Left hindlimb (tissue), 1 donor: Measurements from ENCODE around the gene NDUFA13.

Experiments used
- DNase-seq: peaks from one replicate; pipeline ENCODE4 v3.0.0-alpha.2; 2018

NDUFA13 gene

DNA sequence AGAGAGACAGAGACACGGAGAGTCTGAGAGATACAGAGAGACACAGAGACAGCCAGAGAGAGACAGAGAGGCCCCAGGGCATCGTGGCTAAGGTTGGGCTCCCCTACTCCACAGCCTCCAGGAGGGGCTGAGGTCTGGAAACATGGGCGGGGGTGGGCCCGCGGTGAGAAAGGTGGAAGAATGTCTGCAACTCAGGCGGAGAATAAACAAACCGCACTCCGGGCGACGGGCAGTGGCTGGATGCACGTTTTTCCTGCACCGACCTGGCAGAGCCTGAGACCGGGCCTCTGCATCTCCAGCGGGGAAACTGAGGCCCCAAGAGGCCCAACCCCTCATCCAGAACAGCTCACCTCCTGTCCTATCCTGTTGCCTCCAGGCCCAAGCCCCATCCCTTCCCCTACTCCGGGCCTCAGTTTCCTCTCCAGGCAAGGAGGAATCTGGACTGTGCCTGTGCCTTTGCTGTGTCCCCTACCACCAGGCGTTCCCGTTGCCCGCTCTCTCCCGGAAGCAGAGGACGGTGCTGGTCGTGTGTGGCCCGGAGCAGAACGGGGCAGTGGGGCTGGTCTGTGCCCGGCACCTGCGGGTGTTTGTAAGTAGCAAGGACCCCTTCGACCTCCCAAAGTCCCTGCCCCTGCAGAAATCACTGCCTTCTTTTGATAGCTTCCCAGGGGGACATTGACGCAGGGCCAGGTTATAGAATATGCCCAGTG, 18.7 kb downstream of the NDUFA13 start:
- DNase-seq = no peak

GRCh38 chr19:19535311-19536191, 19.5 kb downstream of the NDUFA13 start:
- no peak for DNase-seq

- DNase-seq = no peak
These were observed 21.3 kb downstream of the NDUFA13 start for GRCh38 chr19:19537075-19538048.

DNA sequence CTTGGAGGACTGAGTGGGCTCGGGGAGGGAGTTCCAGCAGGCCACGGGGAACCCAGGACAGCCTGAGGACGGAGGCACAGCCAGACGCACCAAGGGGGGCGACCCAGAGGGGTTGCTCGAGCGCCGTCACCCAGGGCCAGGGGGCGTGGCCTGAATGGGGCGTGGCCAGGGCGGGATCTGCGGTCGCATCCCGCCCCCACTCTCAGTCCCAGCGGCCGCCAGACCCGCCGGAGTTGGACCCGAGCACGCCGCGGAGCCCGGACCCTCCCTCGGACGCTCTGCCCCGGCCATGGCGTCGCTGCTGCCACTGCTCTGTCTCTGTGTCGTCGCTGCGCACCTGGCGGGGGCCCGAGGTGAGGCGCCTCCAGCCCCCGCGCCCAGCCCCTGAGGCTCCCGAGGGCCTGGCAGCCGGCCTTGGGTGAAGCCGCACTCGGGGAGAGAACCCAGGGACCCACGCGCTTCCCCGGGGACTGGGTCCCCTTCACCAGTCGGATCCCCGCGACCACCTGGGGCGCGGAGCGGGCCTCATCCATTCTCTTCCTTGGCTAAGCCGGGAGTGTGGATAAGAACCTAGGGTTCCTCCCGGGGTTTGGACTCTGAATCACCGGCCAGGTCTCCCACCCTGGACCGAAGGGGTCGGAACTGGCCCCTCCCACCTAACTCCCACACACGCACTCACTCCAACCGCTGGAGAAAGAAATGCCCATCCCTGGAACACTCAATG, 22.2 kb downstream of the NDUFA13 start, which contains the start of gene CILP2:
CILP2 (plus strand) TSS at position 205 of the 724 bp plus-strand sequence; CDS start at position 290, 85 bp downstream.
- no peak for DNase-seq

DNA sequence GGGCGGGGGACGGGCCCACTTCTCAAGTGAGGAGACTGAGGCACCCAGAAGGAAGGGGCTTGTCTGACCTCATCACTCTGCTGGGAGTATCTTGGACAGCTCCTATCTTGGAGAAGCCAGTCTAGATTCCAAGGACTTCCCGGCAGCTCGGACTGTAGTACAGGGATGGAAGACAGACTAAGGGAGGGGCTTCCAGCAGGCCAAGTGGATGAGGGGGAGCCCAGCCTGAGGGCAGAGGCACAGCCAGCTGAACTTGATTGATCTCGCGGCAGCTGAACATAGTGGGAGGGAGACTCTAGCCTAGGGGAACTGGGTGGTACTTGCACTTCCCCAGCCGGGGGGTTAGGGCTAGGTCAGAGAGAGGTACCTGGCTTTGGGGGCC, 22.8 kb downstream of the NDUFA13 start:
- no peak for DNase-seq

DNA sequence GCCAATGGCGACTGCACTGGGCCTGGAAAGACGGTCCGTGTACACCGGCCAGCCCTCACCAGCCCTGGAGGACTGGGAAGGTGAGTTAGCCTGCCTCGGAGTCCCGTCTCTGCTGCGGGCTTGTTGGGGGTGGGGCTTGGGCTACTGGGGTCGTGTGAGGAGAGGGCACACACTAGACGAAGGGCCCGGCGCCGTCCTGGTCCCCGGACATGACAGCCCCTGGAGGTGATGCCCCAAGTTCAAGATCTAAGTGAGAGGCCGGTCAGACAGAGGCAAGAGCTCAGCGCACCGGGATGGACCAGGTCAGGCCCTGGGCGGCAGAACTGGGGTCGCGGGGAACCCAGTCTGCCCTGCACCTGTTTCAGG, 23.7 kb downstream of the NDUFA13 start:
- DNase-seq = no peak

DNA sequence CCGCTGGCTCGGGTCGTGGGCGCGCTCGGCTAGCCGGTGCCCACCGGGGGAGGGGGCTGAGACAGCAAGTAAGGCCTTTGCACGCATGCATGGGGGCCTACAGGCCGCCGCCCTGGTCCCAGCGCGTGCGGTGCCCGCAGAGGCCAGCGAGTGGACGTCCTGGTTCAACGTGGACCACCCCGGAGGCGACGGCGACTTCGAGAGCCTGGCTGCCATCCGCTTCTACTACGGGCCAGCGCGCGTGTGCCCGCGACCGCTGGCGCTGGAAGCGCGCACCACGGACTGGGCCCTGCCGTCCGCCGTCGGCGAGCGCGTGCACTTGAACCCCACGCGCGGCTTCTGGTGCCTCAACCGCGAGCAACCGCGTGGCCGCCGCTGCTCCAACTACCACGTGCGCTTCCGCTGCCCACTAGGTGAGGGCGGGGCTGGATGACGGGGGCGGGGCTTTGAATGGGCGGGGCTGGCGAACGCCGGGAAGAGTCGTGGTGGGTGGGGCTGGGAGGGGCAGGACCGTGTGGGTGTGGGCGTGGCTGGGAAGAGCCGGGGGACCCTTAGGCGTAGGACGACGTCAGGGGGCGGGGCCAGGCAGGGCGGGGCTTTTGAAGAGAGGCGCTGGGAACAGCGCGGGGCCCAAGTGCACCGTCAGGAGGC, 24.2 kb downstream of the NDUFA13 start:
- peak; percentile 88 for DNase-seq

DNA sequence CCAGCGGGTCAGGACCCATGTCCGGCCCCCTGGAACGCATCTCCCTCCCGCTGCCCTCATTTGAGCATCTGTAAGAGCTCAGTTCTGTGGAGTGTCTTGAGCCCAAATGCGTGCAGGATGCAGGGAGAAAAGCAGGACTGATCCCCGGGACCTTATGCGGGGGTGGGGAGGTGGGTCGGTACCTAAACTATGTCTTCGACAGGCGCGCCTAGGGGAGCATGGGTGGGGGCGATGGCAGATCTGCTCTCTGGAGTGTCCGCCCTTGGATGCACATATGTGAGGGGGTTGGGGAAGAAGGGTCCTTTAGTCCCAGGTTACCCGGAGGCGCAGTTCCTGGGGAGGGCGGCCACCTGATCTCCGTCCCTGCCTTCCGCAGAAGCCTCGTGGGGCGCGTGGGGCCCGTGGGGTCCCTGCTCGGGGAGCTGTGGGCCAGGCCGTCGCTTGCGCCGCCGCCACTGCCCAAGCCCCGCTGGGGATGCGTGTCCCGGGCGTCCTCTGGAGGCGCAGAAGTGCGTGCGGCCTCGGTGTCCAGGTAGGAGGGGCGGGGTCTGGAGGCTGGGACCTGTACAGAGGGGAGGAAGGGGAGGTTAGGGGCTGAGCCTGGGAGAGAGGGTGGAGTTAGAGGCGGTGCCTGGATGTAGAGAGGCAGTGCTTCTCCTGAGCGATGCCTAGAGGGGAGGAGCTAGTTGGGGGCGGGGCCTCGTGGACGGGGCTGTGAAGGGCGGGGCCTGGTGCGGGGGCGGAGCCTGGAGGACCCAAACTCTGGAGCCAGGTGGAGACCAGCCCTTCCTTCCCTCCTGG, 24.9 kb downstream of the NDUFA13 start:
- DNase-seq = peak; percentile 81

DNA sequence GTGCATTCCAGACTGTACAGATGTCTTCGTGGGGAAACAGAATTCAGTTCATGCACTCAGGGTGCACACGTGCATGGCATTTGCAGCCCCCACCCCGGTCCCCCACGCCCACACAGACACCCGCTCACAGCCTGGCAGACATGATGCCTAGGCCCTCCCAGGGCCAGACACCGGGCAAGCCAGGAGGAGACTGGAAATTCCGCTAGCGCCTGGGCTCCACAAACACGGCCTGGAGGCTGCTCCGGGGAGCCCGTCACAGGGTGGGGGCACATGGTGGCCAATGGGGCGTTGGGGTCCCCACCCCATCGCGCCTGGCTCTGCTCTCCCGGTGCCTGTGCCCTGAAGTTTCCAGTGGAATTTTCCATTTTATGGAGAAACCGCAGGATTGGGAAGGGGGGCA, 25.6 kb downstream of the NDUFA13 start:
- DNase-seq = peak; percentile 79

DNA sequence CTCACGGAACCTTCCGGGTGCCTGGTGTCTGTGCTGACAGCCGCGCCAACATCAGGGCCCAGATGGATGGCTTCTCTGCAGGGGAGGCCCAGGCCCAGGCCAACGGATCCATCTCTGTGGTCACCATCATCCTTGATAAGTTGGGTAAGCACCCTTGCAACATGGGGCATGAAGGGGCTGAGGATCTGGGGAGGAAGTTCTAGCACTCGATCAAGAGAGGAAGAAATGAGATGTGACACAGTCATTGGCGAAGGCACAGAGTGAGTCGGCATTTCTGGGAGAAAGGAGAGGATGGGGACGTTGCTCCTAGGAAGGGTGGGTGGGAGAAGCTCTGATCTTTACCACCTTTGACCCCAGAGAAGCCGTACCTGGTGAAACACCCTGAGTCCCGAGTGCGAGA, 26.5 kb downstream of the NDUFA13 start:
- no peak for DNase-seq

DNA sequence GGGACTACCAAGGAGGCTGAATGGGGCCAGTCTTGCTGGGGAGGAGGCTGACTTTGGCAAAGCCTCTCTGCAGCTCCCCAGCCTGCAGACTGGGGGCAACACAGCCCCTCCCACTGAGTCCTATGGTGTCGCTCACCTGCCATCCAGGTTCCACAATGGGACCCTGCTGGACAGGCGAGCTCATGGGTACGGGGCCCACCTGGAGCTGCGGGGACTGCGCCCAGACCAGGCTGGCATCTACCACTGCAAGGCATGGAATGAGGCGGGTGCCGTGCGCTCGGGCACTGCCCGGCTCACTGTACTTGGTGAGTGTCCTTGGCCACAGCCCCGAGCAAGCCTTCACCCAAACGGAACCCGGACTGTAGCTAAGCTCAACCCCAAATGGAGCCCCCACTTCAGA, 27.1 kb downstream of the NDUFA13 start:
- DNase-seq = no peak

DNA sequence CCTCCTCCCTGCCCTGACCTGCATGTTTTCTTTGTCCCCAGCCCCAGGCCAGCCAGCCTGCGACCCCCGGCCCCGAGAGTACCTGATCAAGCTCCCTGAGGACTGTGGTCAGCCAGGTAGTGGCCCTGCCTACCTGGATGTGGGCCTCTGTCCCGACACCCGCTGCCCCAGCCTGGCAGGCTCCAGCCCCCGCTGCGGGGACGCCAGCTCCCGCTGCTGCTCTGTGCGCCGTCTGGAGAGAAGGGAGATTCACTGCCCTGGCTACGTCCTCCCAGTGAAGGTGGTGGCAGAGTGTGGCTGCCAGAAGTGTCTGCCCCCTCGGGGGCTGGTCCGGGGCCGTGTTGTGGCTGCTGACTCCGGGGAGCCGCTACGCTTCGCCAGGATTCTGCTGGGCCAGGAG, 27.6 kb downstream of the NDUFA13 start:
- DNase-seq = no peak

GRCh38 chr19:19544257-19544953, 28.4 kb downstream of the NDUFA13 start:
- no peak for DNase-seq

DNA sequence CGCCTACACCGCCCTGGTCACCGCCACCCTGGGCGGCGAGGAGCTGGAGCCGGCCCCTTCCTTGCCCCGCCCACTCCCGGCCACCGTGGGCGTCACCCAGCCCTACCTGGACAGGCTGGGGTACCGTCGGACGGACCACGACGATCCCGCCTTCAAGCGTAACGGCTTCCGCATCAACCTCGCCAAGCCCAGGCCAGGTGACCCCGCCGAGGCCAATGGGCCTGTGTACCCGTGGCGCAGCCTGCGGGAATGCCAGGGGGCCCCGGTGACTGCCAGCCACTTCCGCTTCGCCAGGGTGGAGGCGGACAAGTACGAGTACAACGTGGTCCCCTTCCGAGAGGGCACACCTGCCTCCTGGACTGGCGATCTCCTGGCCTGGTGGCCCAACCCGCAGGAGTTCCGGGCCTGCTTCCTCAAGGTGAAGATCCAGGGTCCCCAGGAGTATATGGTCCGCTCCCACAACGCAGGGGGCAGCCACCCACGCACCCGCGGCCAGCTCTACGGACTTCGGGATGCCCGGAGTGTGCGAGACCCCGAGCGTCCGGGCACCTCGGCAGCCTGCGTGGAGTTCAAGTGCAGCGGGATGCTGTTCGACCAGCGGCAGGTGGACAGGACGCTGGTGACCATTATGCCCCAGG, 29.0 kb downstream of the NDUFA13 start:
- no peak for DNase-seq

GRCh38 chr19:19545707-19546106, 29.7 kb downstream of the NDUFA13 start:
- no peak for DNase-seq

DNA sequence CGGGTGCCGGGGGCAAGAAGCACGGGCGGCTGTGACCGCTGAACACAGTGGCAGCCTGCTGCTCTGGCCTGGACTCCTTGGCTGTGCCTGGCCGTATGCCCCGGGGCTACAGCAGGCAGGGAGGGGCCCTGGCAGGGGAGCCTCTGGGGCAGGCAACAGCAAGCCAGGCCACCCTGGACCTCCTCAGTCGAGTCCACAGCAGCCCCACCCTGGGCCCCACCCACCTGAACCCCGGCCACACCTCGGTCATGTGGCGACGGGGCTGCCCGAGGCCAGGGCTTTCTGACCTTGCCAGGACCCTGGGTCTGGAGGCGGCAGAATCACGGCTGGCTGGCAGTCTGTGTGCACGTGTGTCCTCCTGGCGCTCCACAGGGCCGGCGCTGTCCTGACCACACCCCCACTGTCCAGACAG, 30.7 kb downstream of the NDUFA13 start:
- DNase-seq = no peak

DNA sequence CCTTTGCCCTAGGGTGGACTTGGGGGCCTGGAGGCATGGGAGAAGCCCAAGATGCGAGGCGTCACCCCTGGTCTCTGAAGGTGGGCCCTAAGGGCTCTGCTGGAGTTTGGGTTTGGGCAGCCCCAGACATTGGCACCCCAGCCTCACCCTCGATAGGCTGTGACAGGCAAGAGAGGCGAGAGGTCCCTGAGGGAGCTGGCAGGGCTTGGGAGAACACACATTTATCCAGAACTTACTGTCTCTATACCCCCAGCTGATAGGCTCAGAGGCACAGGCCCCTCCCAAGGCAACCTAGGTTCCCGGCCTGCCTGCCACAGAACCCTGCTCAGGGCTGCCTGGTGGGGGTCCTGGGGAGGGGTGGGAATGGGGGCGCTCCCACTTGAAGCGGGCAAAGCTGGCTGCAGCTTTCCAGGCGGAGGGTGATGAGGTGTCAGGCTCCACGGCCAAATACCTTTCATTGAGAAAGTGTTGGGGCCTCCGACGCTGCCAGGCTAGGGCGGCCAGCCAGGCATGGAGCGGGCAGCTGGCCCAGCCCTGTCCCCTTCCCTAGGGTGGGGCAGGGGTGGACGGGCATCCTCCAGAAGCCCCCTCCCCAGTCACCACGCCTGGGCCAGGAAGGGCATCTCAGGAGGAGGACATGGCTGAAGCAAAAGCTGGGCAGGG, 31.8 kb downstream of the NDUFA13 start:
- no peak for DNase-seq

DNA sequence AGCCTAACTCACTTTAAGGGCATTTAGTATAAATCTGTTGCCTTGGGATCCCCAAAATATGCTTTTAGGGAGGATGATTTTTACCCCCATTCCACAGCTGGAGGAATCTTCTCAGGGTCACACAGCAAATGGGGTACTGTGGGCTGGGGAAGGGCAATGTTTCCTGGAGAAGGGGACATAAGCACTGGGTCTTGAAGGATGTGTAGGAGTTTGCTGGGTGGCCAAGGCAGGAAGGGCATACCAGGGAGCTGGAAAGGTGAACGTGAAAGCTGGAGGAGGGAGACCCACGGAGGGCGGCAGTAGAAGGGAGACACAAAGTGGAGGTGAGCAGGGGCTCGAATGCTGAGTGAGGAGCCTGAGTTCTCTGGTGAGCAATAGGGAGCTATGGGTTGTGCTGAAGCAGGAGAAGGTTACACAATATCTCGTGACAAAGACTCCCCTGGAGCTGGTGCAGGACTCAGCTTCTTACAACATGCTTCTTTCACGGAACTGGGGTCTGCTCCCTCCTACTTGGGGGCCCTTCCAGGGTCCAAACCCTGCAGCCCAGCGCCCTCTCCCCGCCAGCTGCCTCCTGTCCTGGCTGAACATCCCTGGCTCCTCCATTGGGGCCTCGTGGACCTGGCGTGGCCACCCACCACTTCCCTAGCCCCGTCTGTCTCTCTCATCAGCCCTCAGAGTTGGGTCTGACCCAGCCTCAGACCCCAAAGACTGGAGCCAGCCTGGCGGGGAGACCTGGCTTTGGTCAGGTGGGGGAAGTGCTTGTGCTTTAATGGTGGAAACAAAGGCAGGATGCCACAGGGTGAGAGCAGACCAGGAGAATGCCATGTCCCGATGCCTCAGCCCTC, 33.1 kb downstream of the NDUFA13 start:
- DNase-seq = peak; percentile 77
